Cardiac fibroblast (primary cell): ENCODE measurements around the gene ATRNL1.

Experiments
- DNase-seq, 2 donors: peaks; one replicate each; pipeline versions ENCODE4 v3.0.0 to v3.0.0-alpha.2; 2010; ENCODE audit warnings: low read depth in 2 of 2
- H3K4me3 ChIP-seq, 2 donors: replicated peaks in 1 of 2; 1 replicate in 1 of 2; 2 replicates in 1 of 2; pipeline ENCODE4 v1.5.1; 2011; ENCODE audit warnings: low read depth in 2 of 2, low read length in 2 of 2, mild to moderate bottlenecking in 2 of 2, moderate library complexity in 1 of 2
- TF ChIP-seq, protein P1 (sequence below): IDR thresholded peaks from one replicate; pipeline ENCODE4 v1.5.1; 2011; ENCODE audit warnings: low read depth, mild to moderate bottlenecking, low read length, inconsistent platforms

ATRNL1 gene

DNA sequence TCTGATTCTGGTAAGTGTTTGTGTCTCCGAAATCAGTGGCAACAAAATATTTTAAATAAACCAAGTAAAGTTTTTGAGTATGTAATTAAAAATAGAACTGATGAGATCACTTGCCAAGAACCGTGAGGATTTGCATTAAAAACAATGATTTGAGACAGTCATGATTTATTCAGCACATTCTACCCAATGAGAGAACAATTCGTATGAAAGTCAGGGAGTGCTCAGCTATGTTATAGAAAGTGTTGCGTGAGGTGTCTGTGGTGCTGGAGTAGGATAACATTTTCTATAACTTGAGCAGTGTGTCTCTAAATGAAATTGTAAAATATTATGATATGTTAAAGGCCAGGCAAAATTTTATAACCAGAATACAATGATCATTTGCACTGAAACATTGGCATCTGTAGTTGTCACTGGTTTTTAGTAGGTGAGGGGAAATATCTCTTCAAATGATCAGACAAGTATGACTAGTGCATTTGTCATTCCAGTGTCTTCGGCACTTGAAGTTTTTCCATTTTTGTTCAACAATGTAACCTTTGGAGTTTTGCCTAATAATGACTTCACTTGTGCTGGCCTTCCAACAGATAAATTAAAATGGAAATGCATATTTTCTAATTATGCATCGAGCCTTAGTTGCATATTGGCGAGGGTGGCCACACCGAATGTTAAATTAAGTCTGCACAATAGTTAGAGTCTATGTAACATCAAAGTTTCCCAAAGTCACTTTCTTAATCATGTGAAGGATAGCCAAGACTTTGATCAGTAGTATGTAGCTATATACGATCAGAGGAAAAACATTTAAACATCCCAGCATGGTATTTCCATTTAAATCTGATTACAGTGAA, 844.0 kb downstream of the ATRNL1 start:
- peak in 1 of 2 donors; percentile 87 for DNase-seq
- TF ChIP-seq, protein P1, sequence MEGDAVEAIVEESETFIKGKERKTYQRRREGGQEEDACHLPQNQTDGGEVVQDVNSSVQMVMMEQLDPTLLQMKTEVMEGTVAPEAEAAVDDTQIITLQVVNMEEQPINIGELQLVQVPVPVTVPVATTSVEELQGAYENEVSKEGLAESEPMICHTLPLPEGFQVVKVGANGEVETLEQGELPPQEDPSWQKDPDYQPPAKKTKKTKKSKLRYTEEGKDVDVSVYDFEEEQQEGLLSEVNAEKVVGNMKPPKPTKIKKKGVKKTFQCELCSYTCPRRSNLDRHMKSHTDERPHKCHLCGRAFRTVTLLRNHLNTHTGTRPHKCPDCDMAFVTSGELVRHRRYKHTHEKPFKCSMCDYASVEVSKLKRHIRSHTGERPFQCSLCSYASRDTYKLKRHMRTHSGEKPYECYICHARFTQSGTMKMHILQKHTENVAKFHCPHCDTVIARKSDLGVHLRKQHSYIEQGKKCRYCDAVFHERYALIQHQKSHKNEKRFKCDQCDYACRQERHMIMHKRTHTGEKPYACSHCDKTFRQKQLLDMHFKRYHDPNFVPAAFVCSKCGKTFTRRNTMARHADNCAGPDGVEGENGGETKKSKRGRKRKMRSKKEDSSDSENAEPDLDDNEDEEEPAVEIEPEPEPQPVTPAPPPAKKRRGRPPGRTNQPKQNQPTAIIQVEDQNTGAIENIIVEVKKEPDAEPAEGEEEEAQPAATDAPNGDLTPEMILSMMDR, result no peak
- H3K4me3 ChIP-seq, result no peak overlapping the region

GRCh38 chr10:115937768-115938056, 844.5 kb downstream of the ATRNL1 start:
- no peak overlapping the region for H3K4me3 ChIP-seq
- TF ChIP-seq, protein P1, result no peak
- no peak for DNase-seq

DNA sequence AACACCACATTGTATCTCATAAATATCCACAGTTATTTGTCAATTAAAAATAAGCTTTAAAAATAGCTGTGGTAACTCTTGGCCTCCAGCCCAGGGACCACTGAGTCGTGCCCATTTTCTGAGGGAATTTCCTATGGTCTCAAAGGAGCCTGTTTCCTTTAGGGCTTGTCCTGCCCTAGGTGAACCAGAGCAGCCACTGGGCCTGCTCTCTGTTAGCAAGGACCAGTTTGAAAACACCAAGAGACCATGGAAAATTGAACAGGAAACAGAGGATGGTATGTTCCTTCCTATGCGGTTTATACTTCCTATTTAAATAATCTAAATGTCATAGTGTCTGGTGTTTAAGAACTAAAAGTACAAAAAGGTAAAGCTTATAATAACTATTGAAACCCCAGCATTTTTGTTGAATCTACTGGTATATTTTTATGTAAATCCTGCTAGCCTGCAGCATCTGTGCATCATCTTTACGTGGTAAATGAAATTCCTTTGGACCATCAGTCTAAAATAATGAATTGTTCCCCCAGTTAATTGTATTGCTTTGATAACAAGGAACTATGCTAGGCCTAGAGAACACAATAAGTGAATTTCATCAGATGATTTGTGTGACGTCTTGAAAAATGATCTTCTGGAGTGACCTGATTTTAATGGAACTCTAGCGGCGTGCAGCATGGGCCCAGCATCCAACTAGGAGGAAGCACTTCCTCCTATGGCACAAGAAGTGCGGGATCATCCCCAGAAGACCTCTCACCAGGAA, 846.1 kb downstream of the ATRNL1 start:
- no peak overlapping the region for H3K4me3 ChIP-seq
- TF ChIP-seq, protein P1, result no peak
- DNase-seq, result no peak

DNA sequence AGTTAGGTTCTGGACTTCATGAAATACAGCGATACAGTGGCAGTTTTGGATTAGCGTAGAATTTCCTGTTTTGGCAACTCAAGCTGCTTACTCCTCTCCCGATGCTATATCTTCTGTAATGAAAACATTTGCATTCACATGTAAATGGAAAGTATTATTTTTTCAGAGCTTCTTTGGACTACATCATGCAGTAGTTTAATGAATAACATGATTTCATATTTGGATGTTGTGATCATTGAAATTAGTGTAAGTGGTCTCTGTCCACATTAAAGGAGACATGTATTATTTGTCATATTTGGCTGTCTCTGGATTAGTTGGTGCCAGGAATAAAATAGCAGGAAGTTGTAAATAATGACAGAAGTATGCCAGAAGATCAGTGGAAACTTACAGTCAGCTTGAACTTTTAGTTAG, 848.2 kb downstream of the ATRNL1 start:
- peak in 1 of 2 donors; percentile 48 for DNase-seq
- H3K4me3 ChIP-seq, result no peak overlapping the region
- TF ChIP-seq, protein P1, result no peak

DNA sequence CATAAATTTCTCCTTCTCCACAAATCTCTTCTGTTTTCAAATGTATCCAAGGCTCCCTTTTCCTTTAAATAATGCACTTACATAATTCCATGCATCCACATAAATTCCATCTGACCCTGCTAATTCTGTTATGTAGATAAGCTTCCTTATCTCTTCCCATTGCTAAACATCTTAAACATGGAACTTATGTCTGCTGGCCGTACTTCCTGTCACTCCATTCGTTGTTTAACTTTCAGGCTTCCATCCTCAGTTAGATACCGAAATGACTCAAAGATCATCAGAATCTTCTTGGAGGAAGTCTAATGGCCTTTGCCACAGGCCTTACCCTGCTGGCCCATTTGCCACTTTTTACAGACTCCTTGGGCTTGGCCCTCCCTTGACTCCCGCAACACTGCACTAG, 848.9 kb downstream of the ATRNL1 start:
- H3K4me3 ChIP-seq, result no peak overlapping the region
- no peak for DNase-seq
- TF ChIP-seq, protein P1, result no peak

DNA sequence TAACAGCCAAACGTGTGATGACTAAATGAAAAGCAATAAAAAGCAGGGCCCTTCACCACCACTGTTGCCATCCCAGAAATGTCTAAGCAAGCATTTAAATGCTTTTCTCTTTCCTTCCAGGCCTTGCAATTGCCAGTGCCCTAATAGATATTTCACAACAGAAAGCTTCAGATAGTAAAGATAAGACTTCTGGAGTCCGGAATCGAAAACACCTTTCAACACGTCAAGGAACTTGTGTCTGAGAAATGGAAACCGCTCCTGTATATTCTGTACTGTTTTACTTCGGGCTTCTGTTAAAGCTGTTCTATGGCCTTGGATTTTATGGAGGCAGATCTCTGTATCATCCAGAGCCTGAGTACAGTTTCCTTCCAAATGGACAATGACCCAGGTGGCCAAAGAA, 851.4 kb downstream of the ATRNL1 start:
- no peak overlapping the region for H3K4me3 ChIP-seq
- TF ChIP-seq, protein P1, result no peak
- DNase-seq, result no peak
